H1 (cell line): Measurements from ENCODE around the gene IGF1. TPM values are rescaled to one million over a fixed set of nuclear protein-coding genes. Genes with fewer than 3 reads are reported as not detected.

Experiments used
- BCL11A ChIP-seq, 2 experiments: IDR thresholded peaks; one replicate each; pipeline ENCODE4 v1.6.1; 2011; ENCODE audit warnings: low read depth in 2 of 2, low read length in 2 of 2, mild to moderate bottlenecking in 2 of 2
- CEBPB ChIP-seq: IDR thresholded peaks from 2 replicates; pipeline ENCODE4 v1.6.1; 2012; ENCODE audit warnings: low read depth, low read length
- KDM4A ChIP-seq: IDR thresholded peaks from one replicate; pipeline ENCODE4 v1.7.1; 2012; ENCODE audit warnings: low read depth, mild to moderate bottlenecking, moderate library complexity, low read length, inconsistent platforms; ENCODE audit not compliant: severe bottlenecking
- polyA plus RNA-seq, 7 experiments: library from polyadenylated mRNA; depleted of rRNA in 3 of 7; stranded (reverse) in 5 of 7; unstranded in 2 of 7; fragments of >200 nt in 5 of 7; fragments of 200-250 nt in 2 of 7; gene quantifications; 1 replicate in 5 of 7; 2 replicates in 1 of 7; 4 replicates in 1 of 7; pipeline versions ENCODE4 v1.2.1 to v1.2.3, GENCODE V29; 2011 to 2013; ENCODE audit warnings: missing spikeins in 2 of 7, mixed read lengths in 2 of 7
- total RNA-seq: library from RNA; stranded (reverse); fragmentation: NEBNext Ultra II Directional; extraction: Animal tissue kit (Norgen Biotek cat#: 25700); gene quantifications from 2 replicates; pipeline ENCODE4 v1.2.1, GENCODE V29; 2021
- TF ChIP-seq, protein P1 (sequence below): IDR thresholded peaks from 2 replicates; pipeline ENCODE4 v1.6.1; 2012; ENCODE audit warnings: low read length, inconsistent platforms

The IGF1 gene
- total and polyA plus RNA-seq, 2 of the 8 experiments (the other 6 are each of a cell fraction or from before 2014, with no cell fraction given): not detected

DNA sequence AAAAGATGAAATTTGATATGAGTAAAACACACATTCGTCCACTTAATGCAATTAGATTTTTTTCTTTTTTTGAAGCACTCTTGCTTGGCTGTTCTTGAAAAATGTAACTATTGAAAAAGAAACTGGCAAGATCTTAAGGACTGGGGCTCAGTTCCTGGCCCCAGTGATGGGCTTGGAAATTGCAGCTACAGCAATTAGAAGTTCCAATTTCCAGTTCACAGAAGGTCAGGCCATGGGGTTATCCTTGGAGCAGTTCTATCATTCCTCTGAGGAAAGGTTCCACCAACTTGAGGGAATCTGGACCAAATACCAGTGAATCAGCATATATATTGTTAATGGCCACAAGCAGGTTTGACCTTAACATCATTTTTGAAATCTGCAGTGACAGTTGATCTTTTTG lies 18.9 kb downstream of the IGF1 start (continued):
- TF ChIP-seq, protein P1, sequence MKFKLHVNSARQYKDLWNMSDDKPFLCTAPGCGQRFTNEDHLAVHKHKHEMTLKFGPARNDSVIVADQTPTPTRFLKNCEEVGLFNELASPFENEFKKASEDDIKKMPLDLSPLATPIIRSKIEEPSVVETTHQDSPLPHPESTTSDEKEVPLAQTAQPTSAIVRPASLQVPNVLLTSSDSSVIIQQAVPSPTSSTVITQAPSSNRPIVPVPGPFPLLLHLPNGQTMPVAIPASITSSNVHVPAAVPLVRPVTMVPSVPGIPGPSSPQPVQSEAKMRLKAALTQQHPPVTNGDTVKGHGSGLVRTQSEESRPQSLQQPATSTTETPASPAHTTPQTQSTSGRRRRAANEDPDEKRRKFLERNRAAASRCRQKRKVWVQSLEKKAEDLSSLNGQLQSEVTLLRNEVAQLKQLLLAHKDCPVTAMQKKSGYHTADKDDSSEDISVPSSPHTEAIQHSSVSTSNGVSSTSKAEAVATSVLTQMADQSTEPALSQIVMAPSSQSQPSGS: no peak
- TF ChIP-seq BCL11A (IDR thresholded peaks at IDR 0.05; ENCODE audit: low read depth in 2 of 2, low read length in 2 of 2) (no peak), CEBPB (no peak), KDM4A (no peak)
- TF ChIP-seq, all 59 proteins: peak for 0
